Activated T-cell treated with anti-CD3 and anti-CD28 coated beads for 1 hour (primary cell): ENCODE measurements around the gene TMEM132C.

Experiments used
- DNase-seq: peaks from one replicate; pipeline ENCODE4 v3.0.0-alpha.2; 2020; ENCODE audit warnings: low read depth

The TMEM132C gene

DNA sequence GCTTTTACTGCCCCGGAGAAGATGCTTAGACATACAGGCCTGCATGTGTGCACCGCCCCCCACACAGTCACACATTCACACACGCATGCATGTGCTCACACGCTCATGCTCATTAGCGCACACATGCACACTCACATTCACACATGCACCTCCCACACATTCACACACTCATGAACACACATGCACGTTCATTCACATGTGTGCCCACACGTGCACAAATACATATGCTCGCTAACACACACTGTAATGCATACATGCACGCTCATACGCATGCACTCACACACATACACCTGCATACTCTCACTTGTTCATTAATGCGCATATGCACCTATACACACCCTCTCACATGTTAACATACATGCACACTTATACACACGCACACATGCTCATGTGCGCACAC is 21.9 kb downstream of the TMEM132C start:
- DNase-seq: no peak

DNA sequence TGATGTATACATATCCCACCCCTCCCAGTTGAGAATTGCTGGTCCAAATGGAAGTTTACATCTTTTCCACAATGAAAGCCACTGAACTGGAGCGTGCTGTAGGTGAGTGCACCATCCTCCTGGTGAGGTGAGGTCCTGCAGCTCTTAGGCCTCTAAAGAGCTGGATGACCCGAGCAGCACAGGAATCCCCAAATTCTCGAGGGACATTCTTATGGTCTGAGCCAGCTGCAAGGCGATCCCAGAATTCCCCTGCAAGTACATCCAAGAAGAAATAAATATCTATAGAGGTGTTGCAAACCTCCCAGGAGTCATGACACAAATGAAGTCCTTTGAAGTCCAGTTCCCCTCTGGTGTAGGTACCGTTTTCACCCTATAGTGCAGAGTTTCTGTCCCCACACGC is 24.0 kb downstream of the TMEM132C start:
- no peak for DNase-seq

- no peak for DNase-seq
Observed at GRCh38 chr12:128298091-128298748, 31.2 kb downstream of the TMEM132C start.

DNA sequence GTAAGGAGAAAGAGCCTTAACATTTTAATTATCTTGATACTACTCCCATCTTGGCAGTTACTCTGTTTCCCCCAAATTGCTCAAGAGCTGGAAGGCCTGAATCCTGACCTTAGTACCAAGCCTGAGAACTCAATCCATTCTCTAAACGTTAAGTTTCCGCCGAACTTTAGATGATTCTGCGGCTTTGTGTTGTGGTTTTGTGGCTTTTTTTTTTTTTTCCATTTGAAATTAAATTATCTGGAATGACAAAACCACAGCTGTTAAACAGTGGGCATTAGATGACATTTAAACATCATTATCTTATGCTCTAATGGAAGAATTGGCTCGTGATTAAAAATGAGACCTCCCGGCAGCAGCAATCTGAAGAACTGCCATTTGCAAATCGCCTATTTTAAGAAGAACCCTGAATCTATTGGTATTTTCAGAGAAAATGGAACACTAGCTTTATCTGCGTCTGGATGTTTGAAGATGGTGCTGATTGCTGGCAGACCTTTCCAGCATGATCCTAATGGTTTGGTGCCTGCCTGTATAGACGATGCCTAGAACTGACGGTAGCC is 38.4 kb downstream of the TMEM132C start:
- DNase-seq: no peak

DNA sequence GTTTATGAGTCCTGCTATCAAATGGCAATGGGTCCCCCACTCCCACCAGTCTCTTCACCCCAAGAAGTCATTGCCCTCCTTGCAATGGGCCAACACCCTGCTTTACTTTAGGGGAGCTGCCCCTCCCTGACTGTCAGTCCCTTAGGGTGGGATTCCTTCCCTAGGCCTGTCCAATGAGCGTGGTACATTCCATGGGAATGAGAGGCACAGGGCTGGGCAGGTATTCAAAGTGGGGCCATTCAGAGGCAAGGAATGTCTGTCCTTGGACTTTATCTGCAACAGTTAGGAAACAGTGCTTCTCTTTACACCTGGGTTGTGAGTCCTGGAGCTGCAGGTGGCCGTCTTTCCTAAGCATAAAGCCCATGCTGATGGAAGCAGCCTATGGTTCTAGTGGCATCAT is 40.8 kb downstream of the TMEM132C start:
- no peak for DNase-seq

- DNase-seq: no peak
Observed at GRCh38 chr12:128312661-128313060, 45.7 kb downstream of the TMEM132C start.

- no peak for DNase-seq
Observed at GRCh38 chr12:128313931-128314330, 47.0 kb downstream of the TMEM132C start.

- no peak for DNase-seq
Observed at GRCh38 chr12:128314611-128315010, 47.6 kb downstream of the TMEM132C start.

DNA sequence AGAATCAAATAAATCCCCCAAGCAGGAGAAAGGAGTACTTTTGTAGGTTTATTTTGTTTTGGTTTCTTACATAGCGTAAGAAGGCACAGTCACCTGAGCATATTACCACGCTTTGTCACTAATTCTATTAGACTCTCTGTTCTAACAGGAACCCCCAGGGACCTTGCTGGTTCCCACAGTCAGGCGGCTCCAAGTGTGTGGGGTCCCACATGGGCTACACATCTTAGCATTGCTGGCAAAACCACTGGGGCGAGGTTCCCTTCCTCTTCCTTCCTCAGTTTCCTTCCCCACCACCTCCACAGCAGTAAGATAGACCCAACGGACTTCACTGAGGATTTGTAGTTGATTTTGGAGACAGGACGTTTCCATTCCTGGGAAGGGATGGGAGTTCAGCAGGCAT is 49.1 kb downstream of the TMEM132C start:
- no peak for DNase-seq

- DNase-seq: no peak
Observed at GRCh38 chr12:128316973-128317526, 50.1 kb downstream of the TMEM132C start.

GRCh38 chr12:128318341-128318740 is 51.4 kb downstream of the TMEM132C start:
- no peak for DNase-seq

DNA sequence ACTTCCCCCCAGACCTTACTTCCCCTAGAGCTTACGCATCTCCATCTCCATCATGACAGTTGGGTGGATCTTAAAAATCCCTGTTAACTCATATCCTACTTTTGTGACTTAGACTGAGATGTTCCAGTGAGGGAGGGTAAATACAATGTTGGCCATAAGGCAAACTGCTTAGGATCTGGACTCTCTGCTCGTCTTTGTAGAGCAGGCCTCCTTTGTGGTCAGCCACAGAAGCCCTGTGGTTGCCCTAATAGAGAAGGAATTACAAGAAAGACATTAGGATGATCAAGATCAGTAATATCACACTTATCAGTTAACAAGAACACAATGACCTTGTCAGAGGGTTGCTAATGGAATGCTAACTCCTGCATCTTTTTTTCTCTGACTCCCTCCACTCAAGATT is 52.0 kb downstream of the TMEM132C start:
- DNase-seq: no peak

- DNase-seq: no peak
Observed at GRCh38 chr12:128322341-128322740, 55.4 kb downstream of the TMEM132C start.

DNA sequence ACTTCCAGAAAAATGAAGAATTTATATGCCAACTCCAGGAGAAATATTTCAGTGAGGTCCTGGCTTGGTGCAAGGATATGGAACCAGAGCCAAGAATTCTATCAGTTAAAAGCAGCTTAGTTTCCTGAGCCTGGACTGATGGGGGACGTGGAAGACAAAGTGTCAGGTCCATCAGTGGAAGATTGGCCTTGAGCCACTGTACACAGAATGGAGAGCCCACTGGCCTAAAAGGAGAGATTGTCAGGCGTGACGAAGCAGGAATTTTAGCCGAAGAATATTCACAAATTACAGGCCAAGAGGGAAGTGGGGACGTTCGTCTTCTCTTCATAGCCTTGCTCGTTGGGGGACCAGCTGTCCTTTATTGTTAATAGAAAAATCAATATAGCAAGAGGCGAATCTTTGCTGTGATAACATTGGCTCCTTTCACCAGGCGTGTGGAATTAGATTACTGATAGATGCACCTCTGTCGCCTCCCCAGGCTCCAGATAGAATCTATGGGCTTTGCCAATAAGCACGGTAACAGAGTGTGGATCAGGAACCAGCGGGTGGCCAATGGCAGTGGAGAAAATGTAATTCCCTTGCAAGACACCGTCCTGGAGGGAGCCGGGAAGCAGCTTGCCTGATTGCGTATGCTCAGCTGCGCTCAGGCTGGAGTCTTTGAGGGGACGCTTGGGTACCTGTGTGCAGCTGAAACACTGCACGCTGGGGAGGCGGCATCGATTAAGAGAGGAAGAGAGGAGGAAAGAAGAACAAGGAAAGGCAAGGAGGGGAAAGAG is 56.4 kb downstream of the TMEM132C start:
- no peak for DNase-seq

GRCh38 chr12:128325646-128326045 is 58.7 kb downstream of the TMEM132C start:
- no peak for DNase-seq

DNA sequence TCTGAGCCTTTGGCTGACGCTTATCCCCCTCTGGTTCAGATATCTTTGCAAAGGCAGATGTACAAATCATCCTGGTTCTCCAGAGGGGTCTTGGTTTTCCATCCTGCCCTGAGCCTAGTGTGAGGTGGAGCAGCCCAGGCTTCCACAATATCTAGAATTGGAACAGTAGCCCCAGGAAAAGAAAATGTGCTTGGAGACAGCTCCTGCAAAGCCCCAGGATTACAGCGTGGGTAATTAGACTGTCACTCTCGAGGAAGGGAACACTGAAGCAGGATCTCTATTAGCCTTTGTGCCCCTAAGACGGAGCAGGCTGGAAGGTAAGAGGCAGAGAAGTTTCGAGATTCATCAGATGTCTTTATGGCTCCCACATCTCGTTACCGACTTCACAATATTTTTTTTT is 59.4 kb downstream of the TMEM132C start:
- DNase-seq: no peak

DNA sequence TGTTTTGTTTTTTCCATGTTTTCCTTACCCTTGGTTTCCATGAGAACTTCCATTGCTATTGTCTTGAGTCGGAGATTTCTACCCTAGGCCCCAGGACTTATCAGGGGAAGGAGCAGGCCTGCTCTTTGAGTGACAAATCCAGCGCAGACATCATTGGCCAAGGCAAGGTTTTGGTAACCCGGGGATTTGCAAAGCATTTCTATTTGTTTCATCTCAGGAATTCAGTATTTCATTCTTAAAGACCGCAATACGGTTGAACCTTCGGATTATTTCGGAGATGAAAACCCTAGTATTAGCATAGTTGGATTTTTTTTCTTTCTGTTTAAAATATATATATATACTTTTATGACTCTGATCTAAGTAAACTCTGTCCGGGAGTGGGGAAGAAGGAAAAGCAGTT is 62.0 kb downstream of the TMEM132C start:
- DNase-seq: no peak

- DNase-seq: no peak
Observed at GRCh38 chr12:128336204-128337070, 69.5 kb downstream of the TMEM132C start.

- no peak for DNase-seq
Observed at GRCh38 chr12:128337071-128337345, 70.0 kb downstream of the TMEM132C start.

GRCh38 chr12:128337431-128338170 is 70.6 kb downstream of the TMEM132C start:
- DNase-seq: no peak

DNA sequence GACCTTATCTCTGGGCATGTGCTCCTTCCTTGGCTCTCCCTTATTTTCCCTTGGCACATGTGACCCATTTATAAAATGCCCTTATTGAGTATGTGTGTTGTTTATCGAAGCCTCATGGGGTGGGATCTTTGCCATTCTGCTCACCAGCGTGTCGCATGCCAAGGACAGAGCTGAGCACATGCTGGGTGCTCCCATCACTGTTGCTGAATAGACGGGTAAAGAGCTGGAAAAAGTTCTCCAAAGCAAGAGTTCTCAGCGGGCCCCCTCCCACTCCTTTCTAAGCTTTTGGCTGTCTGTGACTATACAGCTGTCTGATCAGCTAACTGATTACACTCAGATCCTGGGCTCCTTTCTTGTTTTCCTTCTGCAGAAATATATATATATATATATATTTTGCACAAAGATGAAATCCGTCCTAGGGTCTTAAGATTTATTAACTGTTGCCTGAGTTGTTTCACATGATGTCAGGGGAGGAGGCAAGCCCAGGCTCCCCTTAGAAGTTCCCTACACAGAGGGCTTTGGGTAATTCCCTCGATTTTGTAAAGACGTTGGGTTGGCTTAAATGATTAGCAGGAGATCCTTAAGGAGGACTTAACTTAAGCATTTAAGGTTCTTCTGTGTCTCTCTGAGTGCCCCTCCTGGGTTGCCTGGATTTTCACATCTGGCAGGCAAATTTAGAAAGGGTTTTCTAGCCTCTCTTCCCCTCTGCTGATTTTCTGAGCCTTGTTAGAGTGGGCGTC is 71.6 kb downstream of the TMEM132C start:
- DNase-seq: no peak
